SK-N-SH treated with all-trans-retinoic acid at 6 μM for 48 hours (cell line): Measurements from ENCODE around the gene CCNY.
"Not testable (repeated sequence)": the region's sequence is repeated elsewhere in the genome, so short reads cannot be mapped to it uniquely, and the experiment has no call there.

Experiments used
- ATAC-seq: fragments of 200-7000 bp; cut with Tn5 transposase; 3 replicates; pipeline ENCODE4 v1.9.1; 2020; ENCODE audit warnings: mild to moderate bottlenecking, moderate library complexity
- ARNTL ChIP-seq: fragments of 450-650 bp; formaldehyde crosslinking; IDR thresholded peaks from 2 replicates; pipeline ENCODE4 v1.5.0; 2020; ENCODE audit warnings: low read depth, mild to moderate bottlenecking, moderate library complexity, borderline replicate concordance
- BACH2 ChIP-seq: fragments of 250-450 bp; sonication (Bioruptor Pico); IDR thresholded peaks from 2 replicates; pipeline ENCODE4 v1.9.0; 2021; ENCODE audit warnings: mild to moderate bottlenecking, borderline replicate concordance
- CSRNP3 ChIP-seq: fragments of 250-450 bp; sonication (Bioruptor Pico); IDR thresholded peaks from 2 replicates; pipeline ENCODE4 v1.5.1; 2021; ENCODE audit warnings: mild to moderate bottlenecking, moderate library complexity
- ESRRG ChIP-seq: fragments of 250-450 bp; sonication (Bioruptor Pico); IDR thresholded peaks from 2 replicates; pipeline ENCODE4 v1.6.1; 2021; ENCODE audit warnings: mild to moderate bottlenecking
- ISL1 ChIP-seq: fragments of 250-450 bp; sonication (Bioruptor Pico); IDR thresholded peaks from 2 replicates; pipeline ENCODE4 v2.1.2; 2022; ENCODE audit warnings: mild to moderate bottlenecking, moderate library complexity
- OSR1 ChIP-seq: fragments of 250-450 bp; sonication (Bioruptor Pico); IDR thresholded peaks from 2 replicates; pipeline ENCODE4 v1.8.0; 2022; ENCODE audit warnings: moderate library complexity, mild to moderate bottlenecking, inconsistent platforms
- PATZ1 ChIP-seq: fragments of 250-450 bp; sonication (Bioruptor Pico); IDR thresholded peaks from 2 replicates; pipeline ENCODE4 v1.8.0; 2020; ENCODE audit warnings: mild to moderate bottlenecking, moderate library complexity, borderline replicate concordance
- POU6F1 ChIP-seq: fragments of 250-450 bp; sonication (Bioruptor Pico); IDR thresholded peaks from 2 replicates; pipeline ENCODE4 v1.8.0; 2021; ENCODE audit warnings: low read depth, mild to moderate bottlenecking, moderate library complexity, borderline replicate concordance
- PPARA ChIP-seq: fragments of 250-450 bp; sonication (Bioruptor Pico); IDR thresholded peaks from 2 replicates; pipeline ENCODE4 v1.5.0; 2020; ENCODE audit warnings: mild to moderate bottlenecking, borderline replicate concordance
- RARB ChIP-seq: fragments of 250-450 bp; sonication (Bioruptor Pico); IDR thresholded peaks from 2 replicates; pipeline ENCODE4 v1.8.0; 2021; ENCODE audit warnings: mild to moderate bottlenecking, moderate library complexity
- SNAI2 ChIP-seq: fragments of 250-450 bp; sonication (Bioruptor Pico); IDR thresholded peaks from 2 replicates; pipeline ENCODE4 v1.5.0; 2020; ENCODE audit warnings: mild to moderate bottlenecking, moderate library complexity
- TOX ChIP-seq: fragments of 250-450 bp; sonication (Bioruptor Pico); IDR thresholded peaks from 2 replicates; pipeline ENCODE4 v1.8.0; 2021; ENCODE audit warnings: mild to moderate bottlenecking, moderate library complexity, borderline replicate concordance
- TSHZ2 ChIP-seq: fragments of 250-450 bp; sonication (Bioruptor Pico); IDR thresholded peaks from 2 replicates; pipeline ENCODE4 v1.5.0; 2020; ENCODE audit warnings: mild to moderate bottlenecking, moderate library complexity
- ZC3H10 ChIP-seq: fragments of 250-450 bp; sonication (Bioruptor Pico); IDR thresholded peaks from 2 replicates; pipeline ENCODE4 v1.5.1; 2021; ENCODE audit warnings: mild to moderate bottlenecking, moderate library complexity
- ZFP3 ChIP-seq: fragments of 250-450 bp; sonication (Bioruptor Pico); IDR thresholded peaks from 2 replicates; pipeline ENCODE4 v1.5.0; 2020; ENCODE audit warnings: mild to moderate bottlenecking, moderate library complexity
- ZFP30 ChIP-seq: fragments of 450-650 bp; formaldehyde crosslinking; IDR thresholded peaks from 2 replicates; pipeline ENCODE4 v1.5.0; 2022; ENCODE audit warnings: mild to moderate bottlenecking, moderate library complexity
- ZNF70 ChIP-seq: fragments of 450-650 bp; formaldehyde crosslinking; IDR thresholded peaks from 2 replicates; pipeline ENCODE4 v1.5.0; 2020; ENCODE audit warnings: mild to moderate bottlenecking, moderate library complexity
- TF ChIP-seq, protein P1 (sequence below): fragments of 250-450 bp; sonication (Bioruptor Pico); IDR thresholded peaks from 2 replicates; pipeline ENCODE4 v1.5.1; 2020; ENCODE audit warnings: low read depth, mild to moderate bottlenecking, moderate library complexity

Gene CCNY

GRCh38 chr10:35417313-35417625 is 81.0 kb downstream of the CCNY start:
- TF ChIP-seq ZFP3 (CRISPR knock-in tag) (no peak), ZC3H10 (CRISPR knock-in tag) (no peak), POU6F1 (CRISPR knock-in tag) (no peak), PATZ1 (CRISPR knock-in tag) (no peak), SNAI2 (CRISPR knock-in tag) (no peak), RARB (no peak), TSHZ2 (CRISPR knock-in tag) (no peak), BACH2 (CRISPR knock-in tag) (no peak), TOX (CRISPR knock-in tag) (no peak), ZFP30 (CRISPR knock-in tag) (no peak), ZNF70 (CRISPR knock-in tag) (no peak), ISL1 (CRISPR knock-in tag) (no peak), CSRNP3 (CRISPR knock-in tag) (no peak)
- TF ChIP-seq, protein P1, sequence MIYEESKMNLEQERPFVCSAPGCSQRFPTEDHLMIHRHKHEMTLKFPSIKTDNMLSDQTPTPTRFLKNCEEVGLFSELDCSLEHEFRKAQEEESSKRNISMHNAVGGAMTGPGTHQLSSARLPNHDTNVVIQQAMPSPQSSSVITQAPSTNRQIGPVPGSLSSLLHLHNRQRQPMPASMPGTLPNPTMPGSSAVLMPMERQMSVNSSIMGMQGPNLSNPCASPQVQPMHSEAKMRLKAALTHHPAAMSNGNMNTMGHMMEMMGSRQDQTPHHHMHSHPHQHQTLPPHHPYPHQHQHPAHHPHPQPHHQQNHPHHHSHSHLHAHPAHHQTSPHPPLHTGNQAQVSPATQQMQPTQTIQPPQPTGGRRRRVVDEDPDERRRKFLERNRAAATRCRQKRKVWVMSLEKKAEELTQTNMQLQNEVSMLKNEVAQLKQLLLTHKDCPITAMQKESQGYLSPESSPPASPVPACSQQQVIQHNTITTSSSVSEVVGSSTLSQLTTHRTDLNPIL = no peak
- TF ChIP-seq, all 23 proteins: peak for 0
- ATAC-seq = no peak

DNA sequence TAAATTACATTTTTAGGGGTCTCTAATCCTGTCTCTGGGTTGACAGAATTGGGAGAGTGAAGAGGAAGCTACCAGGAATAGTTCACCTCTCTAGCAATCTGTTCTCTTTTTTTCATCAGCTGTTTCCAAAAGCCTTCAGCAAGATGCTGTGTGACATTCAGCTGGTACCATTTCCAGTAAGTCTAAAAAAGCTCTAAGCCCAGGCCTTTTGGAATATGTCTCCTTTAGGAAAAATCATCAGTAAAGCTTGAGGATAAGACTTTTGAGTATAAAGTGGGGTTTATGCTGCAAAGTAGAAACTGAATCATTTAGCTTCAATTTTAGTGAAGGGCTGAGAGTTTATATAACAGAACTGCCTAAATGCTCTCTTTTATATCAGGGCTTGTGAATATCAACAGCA is 81.5 kb downstream of the CCNY start:
- no peak for TF ChIP-seq ARNTL (CRISPR knock-in tag)
- TF ChIP-seq ISL1 (CRISPR knock-in tag) = no peak
- TF ChIP-seq TSHZ2 (CRISPR knock-in tag) = no peak
- TF ChIP-seq ZFP30 (CRISPR knock-in tag) = no peak
- TF ChIP-seq, protein P1 = no peak
- no peak for TF ChIP-seq PPARA
- no peak for TF ChIP-seq ZFP3 (CRISPR knock-in tag)
- TF ChIP-seq PATZ1 (CRISPR knock-in tag) = no peak
- no peak for TF ChIP-seq OSR1
- no peak for TF ChIP-seq BACH2 (CRISPR knock-in tag)
- TF ChIP-seq SNAI2 (CRISPR knock-in tag) = no peak
- no peak for TF ChIP-seq RARB
- no peak for TF ChIP-seq ZNF70 (CRISPR knock-in tag)
- TF ChIP-seq ESRRG (CRISPR knock-in tag) = no peak
- ATAC-seq = no peak

GRCh38 chr10:35418580-35418979 is 82.3 kb downstream of the CCNY start:
- not testable (repeated sequence) for ATAC-seq
